ENCODE results near the gene MEP1A. TPM values are rescaled to one million over a fixed set of nuclear protein-coding genes. Genes with fewer than 3 reads are reported as not detected.
"Not testable (repeated sequence)": the region's sequence is repeated elsewhere in the genome, so short reads cannot be mapped to it uniquely, and the experiment has no call there.

Gene MEP1A
- total RNA-seq, 1 experiment from 2014 or later = not detected

DNA sequence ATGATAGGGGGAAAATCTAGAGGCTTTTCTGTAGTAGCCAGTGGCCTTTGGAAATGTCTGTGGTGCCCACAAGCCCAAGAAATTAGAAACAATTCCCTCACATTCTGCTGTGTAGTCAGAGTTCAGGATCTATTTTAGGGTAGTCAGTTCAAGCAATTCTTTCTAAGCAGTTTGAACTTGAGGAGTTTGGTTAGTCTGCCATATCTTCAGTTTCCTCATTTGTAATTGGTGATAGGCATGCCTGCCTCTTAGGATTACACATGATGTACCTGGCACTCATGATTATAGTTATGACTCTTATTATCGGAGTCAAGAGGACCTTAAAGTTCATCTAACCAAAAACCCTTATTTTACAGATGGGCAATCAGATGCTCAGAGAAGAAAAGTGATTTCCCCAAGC lies 21.2 kb upstream of the MEP1A start:
- H3F3A ChIP-seq (ENCODE audit: insufficient read depth, low read depth) = no peaks in the 10 kb centered on the region
- H3K4me2 ChIP-seq = no peak overlapping the region
- no peak overlapping the region for H3K27ac ChIP-seq
- POLR2A ChIA-PET (ENCODE audit: unreplicated experiment) = no interaction called here
- intact Hi-C loops (cut with micrococcal nuclease; ENCODE audit: unreplicated experiment) = no loop called here
- H2AFZ ChIP-seq = no peak overlapping the region
- no TSS peak for BruUV-seq (replicated peaks)
- no peaks in the 10 kb centered on the region for H3K79me2 ChIP-seq (ENCODE audit: low read depth)
- H3K36me3 ChIP-seq (ENCODE audit: low read depth) = no peaks in the 10 kb centered on the region
- no peak for DNase-seq
- no peaks in the 10 kb centered on the region for H4K20me1 ChIP-seq (ENCODE audit: insufficient read depth)
- no peaks in the 10 kb centered on the region for H3K9me3 ChIP-seq (ENCODE audit: insufficient read depth, low read depth)
- H3K27me3 ChIP-seq (ENCODE audit: insufficient read depth, low read depth) = no peaks in the 10 kb centered on the region
- CTCF ChIA-PET = no interaction called here
- no peak for TF ChIP-seq EZH2 (IDR thresholded peaks at IDR 0.05; ENCODE audit: low read depth)
- TF ChIP-seq, protein P1, sequence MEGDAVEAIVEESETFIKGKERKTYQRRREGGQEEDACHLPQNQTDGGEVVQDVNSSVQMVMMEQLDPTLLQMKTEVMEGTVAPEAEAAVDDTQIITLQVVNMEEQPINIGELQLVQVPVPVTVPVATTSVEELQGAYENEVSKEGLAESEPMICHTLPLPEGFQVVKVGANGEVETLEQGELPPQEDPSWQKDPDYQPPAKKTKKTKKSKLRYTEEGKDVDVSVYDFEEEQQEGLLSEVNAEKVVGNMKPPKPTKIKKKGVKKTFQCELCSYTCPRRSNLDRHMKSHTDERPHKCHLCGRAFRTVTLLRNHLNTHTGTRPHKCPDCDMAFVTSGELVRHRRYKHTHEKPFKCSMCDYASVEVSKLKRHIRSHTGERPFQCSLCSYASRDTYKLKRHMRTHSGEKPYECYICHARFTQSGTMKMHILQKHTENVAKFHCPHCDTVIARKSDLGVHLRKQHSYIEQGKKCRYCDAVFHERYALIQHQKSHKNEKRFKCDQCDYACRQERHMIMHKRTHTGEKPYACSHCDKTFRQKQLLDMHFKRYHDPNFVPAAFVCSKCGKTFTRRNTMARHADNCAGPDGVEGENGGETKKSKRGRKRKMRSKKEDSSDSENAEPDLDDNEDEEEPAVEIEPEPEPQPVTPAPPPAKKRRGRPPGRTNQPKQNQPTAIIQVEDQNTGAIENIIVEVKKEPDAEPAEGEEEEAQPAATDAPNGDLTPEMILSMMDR (conservative IDR thresholded peaks at IDR 0.05) = no peak
- H3K4me3 ChIP-seq = no peak overlapping the region
- H3K9me2 ChIP-seq (ENCODE audit: insufficient read depth) = no peaks in the 10 kb centered on the region; the same call in 1 of the 2 replicates
- H3K4me1 ChIP-seq (replicated peaks; ENCODE audit: insufficient read depth) = no peaks in the 10 kb centered on the region

DNA sequence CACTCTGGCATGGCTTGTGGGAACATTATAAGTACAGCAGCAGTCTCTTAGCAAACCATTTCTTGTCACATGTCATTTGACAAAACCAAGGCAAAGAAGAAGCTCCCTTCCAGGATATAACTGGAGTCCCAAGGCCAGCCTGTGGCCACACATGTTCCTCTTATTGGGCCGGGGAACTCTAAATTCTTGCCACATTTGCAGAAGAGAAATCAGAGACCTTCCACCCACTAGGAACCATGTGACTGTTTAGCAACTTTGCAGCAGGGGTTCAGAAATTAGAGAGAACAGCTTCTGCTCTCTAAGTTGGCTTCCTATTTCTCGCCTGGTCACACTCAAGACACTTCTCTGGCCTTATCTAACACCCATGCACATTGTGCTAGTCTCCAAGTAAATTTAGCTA lies 20.4 kb upstream of the MEP1A start:
- no peak for TF ChIP-seq EZH2 (IDR thresholded peaks at IDR 0.05; ENCODE audit: low read depth)
- no peak overlapping the region for H2AFZ ChIP-seq
- H3K36me3 ChIP-seq (ENCODE audit: low read depth) = no peaks in the 10 kb centered on the region
- DNase-seq = no peak
- ChIA-PET CTCF (no interaction called here), POLR2A (ENCODE audit: unreplicated experiment) (no interaction called here)
- H3K9me2 ChIP-seq (ENCODE audit: insufficient read depth) = no peaks in the 10 kb centered on the region; the same call in 1 of the 2 replicates
- no peaks in the 10 kb centered on the region for H3F3A ChIP-seq (ENCODE audit: insufficient read depth, low read depth)
- H4K20me1 ChIP-seq (ENCODE audit: insufficient read depth) = no peaks in the 10 kb centered on the region
- no peak overlapping the region for H3K4me3 ChIP-seq
- H3K4me2 ChIP-seq = no peak overlapping the region
- H3K27ac ChIP-seq = no peak overlapping the region
- H3K27me3 ChIP-seq (ENCODE audit: insufficient read depth, low read depth) = no peaks in the 10 kb centered on the region
- no peaks in the 10 kb centered on the region for H3K9me3 ChIP-seq (ENCODE audit: insufficient read depth, low read depth)
- H3K4me1 ChIP-seq (replicated peaks; ENCODE audit: insufficient read depth) = no peaks in the 10 kb centered on the region
- BruUV-seq (replicated peaks) = no TSS peak
- intact Hi-C loops (cut with micrococcal nuclease; ENCODE audit: unreplicated experiment) = no loop called here
- H3K79me2 ChIP-seq (ENCODE audit: low read depth) = no peaks in the 10 kb centered on the region

- Histone ChIP-seq H3K79me2 (ENCODE audit: low read depth) (no peaks in the 10 kb centered on the region), H3K27me3 (ENCODE audit: insufficient read depth, low read depth) (no peaks in the 10 kb centered on the region), H3F3A (ENCODE audit: insufficient read depth, low read depth) (no peaks in the 10 kb centered on the region), H4K20me1 (ENCODE audit: insufficient read depth) (no peaks in the 10 kb centered on the region), H3K4me1 (replicated peaks; ENCODE audit: insufficient read depth) (no peaks in the 10 kb centered on the region), H3K4me2 (no peak overlapping the region), H3K36me3 (ENCODE audit: low read depth) (no peaks in the 10 kb centered on the region), H3K9me3 (ENCODE audit: insufficient read depth, low read depth) (no peaks in the 10 kb centered on the region), H3K9me2 (ENCODE audit: insufficient read depth) (no peaks in the 10 kb centered on the region; the same call in 1 of the 2 replicates), H3K27ac (no peak overlapping the region), H3K4me3 (no peak overlapping the region), H2AFZ (no peak overlapping the region)
- BruUV-seq (replicated peaks) = no TSS peak
- TF ChIP-seq, protein P1 (conservative IDR thresholded peaks at IDR 0.05) = no peak
- no peak for TF ChIP-seq EZH2 (IDR thresholded peaks at IDR 0.05; ENCODE audit: low read depth)
- POLR2A ChIA-PET (ENCODE audit: unreplicated experiment) = no interaction called here
- intact Hi-C loops (cut with micrococcal nuclease; ENCODE audit: unreplicated experiment) = no loop called here
- CTCF ChIA-PET = no interaction called here
- DNase-seq = no peak
Observed at GRCh38 chr6:46773201-46773855, 19.9 kb upstream of the MEP1A start.

- POLR2A ChIA-PET (ENCODE audit: unreplicated experiment); H3K79me2 ChIP-seq (ENCODE audit: low read depth); H3K9me3 ChIP-seq (ENCODE audit: insufficient read depth, low read depth); H3K36me3 ChIP-seq (ENCODE audit: low read depth); BruUV-seq (replicated peaks); intact Hi-C loops (cut with micrococcal nuclease; ENCODE audit: unreplicated experiment); H3F3A ChIP-seq (ENCODE audit: insufficient read depth, low read depth); CTCF ChIA-PET; H3K4me2 ChIP-seq; H4K20me1 ChIP-seq (ENCODE audit: insufficient read depth); H3K27ac ChIP-seq; H2AFZ ChIP-seq; DNase-seq; H3K4me1 ChIP-seq (replicated peaks; ENCODE audit: insufficient read depth); H3K27me3 ChIP-seq (ENCODE audit: insufficient read depth, low read depth); H3K9me2 ChIP-seq (ENCODE audit: insufficient read depth); H3K4me3 ChIP-seq: not testable (repeated sequence)
Observed at GRCh38 chr6:46774736-46775135, 18.5 kb upstream of the MEP1A start.

Measured in PC-9 (cell line).